Loucy (cell line): Measurements from ENCODE around the gene PUM2.

ENCODE experiments used
- EZH2phosphoT487 ChIP-seq: fragments of 200-600 bp; IDR thresholded peaks from 2 replicates; pipeline ENCODE4 v1.6.1; 2018; ENCODE audit warnings: antibody characterized with exemption, mild to moderate bottlenecking, moderate library complexity, borderline replicate concordance
- TF ChIP-seq, protein P1 (sequence below): fragments of 200-600 bp; sonication (generic); conservative IDR thresholded peaks from 2 replicates; pipeline ENCODE4 v1.5.1; 2014; ENCODE audit warnings: mild to moderate bottlenecking, antibody characterized with exemption, low read length

DNA sequence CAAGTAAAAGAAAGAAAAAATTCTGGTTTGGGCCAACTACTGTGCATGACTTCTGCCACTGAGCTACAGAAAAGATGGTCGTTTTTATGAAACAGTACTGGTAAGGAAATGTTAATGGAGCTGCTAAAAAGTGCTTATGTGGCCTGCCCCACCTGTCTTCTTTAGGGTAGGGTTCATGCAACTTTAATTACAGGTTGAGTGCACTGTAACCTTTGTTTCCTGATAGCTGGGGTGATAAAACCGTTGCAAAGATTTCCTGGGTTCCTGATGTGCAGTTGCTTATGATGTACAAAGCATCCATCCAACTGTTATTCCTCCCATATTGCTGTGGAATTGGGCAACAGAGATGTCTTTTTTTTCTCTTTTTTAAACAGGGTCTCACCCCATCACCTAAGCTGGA lies 34.3 kb upstream of the PUM2 start:
- TF ChIP-seq, protein P1, sequence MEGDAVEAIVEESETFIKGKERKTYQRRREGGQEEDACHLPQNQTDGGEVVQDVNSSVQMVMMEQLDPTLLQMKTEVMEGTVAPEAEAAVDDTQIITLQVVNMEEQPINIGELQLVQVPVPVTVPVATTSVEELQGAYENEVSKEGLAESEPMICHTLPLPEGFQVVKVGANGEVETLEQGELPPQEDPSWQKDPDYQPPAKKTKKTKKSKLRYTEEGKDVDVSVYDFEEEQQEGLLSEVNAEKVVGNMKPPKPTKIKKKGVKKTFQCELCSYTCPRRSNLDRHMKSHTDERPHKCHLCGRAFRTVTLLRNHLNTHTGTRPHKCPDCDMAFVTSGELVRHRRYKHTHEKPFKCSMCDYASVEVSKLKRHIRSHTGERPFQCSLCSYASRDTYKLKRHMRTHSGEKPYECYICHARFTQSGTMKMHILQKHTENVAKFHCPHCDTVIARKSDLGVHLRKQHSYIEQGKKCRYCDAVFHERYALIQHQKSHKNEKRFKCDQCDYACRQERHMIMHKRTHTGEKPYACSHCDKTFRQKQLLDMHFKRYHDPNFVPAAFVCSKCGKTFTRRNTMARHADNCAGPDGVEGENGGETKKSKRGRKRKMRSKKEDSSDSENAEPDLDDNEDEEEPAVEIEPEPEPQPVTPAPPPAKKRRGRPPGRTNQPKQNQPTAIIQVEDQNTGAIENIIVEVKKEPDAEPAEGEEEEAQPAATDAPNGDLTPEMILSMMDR: no peak
- no peak for TF ChIP-seq EZH2phosphoT487
